BLaER1 treated with 17β-estradiol and CSF1 and Interleukin-3, amounts not matched to agents 10 nM and 100 nM (cell line): ENCODE results near the gene ADSL.

Source experiments
- H3K27ac ChIP-seq, 11 experiments: shearing (Covaris generic); formaldehyde crosslinking; 2 replicates each; pipeline ENCODE4 v1.8.1; 2022
- H3K27me3 ChIP-seq, 11 experiments: shearing (Covaris generic); formaldehyde crosslinking; 2 replicates each; pipeline ENCODE4 v1.8.1; 2022
- H3K36me3 ChIP-seq, 11 experiments: shearing (Covaris generic); formaldehyde crosslinking; 2 replicates each; pipeline ENCODE4 v1.8.1; 2022
- H3K4me1 ChIP-seq, 10 experiments: shearing (Covaris generic); formaldehyde crosslinking; 2 replicates each; pipeline ENCODE4 v1.8.1; 2022
- H3K4me2 ChIP-seq, 11 experiments: shearing (Covaris generic); formaldehyde crosslinking; 2 replicates each; pipeline ENCODE4 v1.8.1; 2022
- H3K4me3 ChIP-seq, 10 experiments: shearing (Covaris generic); formaldehyde crosslinking; 2 replicates each; pipeline ENCODE4 v1.8.1; 2022
- H3K9ac ChIP-seq, 11 experiments: shearing (Covaris generic); formaldehyde crosslinking; 2 replicates each; pipeline ENCODE4 v1.8.1; 2022
- H3K9me3 ChIP-seq, 11 experiments: shearing (Covaris generic); formaldehyde crosslinking; replicated peaks in 1 of 11; 2 replicates each; pipeline ENCODE4 v1.8.1; 2022
- H4K20me1 ChIP-seq, 11 experiments: shearing (Covaris generic); formaldehyde crosslinking; 2 replicates each; pipeline ENCODE4 v1.8.1; 2022
- Cebpa-rat ChIP-seq, 11 experiments: shearing (Covaris generic); IDR thresholded peaks; 2 replicates each; pipeline ENCODE4 v1.8.1; 2022

ADSL gene

GRCh38 chr22:40332319-40332781, 13.9 kb upstream of the ADSL start:
- peaks cover 44 to 62% (median 55%) of the 10 kb centered on the region in 10 experiments for H3K4me1 ChIP-seq
- H3K4me3 ChIP-seq, result no peak overlapping the region
- no peak overlapping the region for H3K27ac ChIP-seq
- H3K27me3 ChIP-seq, result no peaks in the 10 kb centered on the region
- H3K36me3 ChIP-seq, result peaks cover 0 to 29% (median 8%) of the 10 kb centered on the region in 11 experiments; a peak in 11 of 22 replicates
- H3K9ac ChIP-seq, result no peak overlapping the region
- H3K9me3 ChIP-seq, result no peaks in the 10 kb centered on the region
- peak overlapping the region in 3 of 11 experiments; percentile 2 to 35 (median 34); a peak in 1 of 22 replicates for H3K4me2 ChIP-seq
- peaks cover 0 to 19% (median 3%) of the 10 kb centered on the region in 11 experiments; a peak in 7 of 22 replicates for H4K20me1 ChIP-seq
- no peak for TF ChIP-seq Cebpa-rat (IDR thresholded peaks at IDR 0.05)

GRCh38 chr22:40334060-40334459, 12.2 kb upstream of the ADSL start:
- Histone ChIP-seq H3K9ac (no peak overlapping the region), H3K27me3 (no peaks in the 10 kb centered on the region), H3K9me3 (no peaks in the 10 kb centered on the region), H3K4me3 (no peak overlapping the region), H4K20me1 (peaks cover 0 to 19% (median 3%) of the 10 kb centered on the region in 11 experiments; a peak in 7 of 22 replicates), H3K4me1 (peaks cover 44 to 62% (median 50%) of the 10 kb centered on the region in 10 experiments), H3K4me2 (peak overlapping the region in 9 of 11 experiments; percentile 52 to 83 (median 62); a peak in 18 of 22 replicates), H3K36me3 (peaks cover 0 to 25% (median 8%) of the 10 kb centered on the region in 11 experiments; a peak in 11 of 22 replicates), H3K27ac (no peak overlapping the region)
- TF ChIP-seq Cebpa-rat (IDR thresholded peaks at IDR 0.05), result no peak

- Histone ChIP-seq H3K4me2 (peak overlapping the region; percentile 22 to 83 (median 62); a peak in 21 of 22 replicates), H3K9me3 (no peaks in the 10 kb centered on the region), H3K27me3 (no peaks in the 10 kb centered on the region), H3K9ac (no peak overlapping the region), H3K27ac (0 out of 22 replicates have a peak overlapping the region, but pooled peaks of 1 of the 11 experiments have one; percentile 58), H3K36me3 (peaks cover 0 to 17% (median 8%) of the 10 kb centered on the region in 11 experiments; a peak in 10 of 22 replicates), H3K4me3 (no peak overlapping the region), H3K4me1 (peaks cover 44 to 62% (median 50%) of the 10 kb centered on the region in 10 experiments), H4K20me1 (peaks cover 0 to 19% (median 3%) of the 10 kb centered on the region in 11 experiments; a peak in 7 of 22 replicates)
- no peak for TF ChIP-seq Cebpa-rat (IDR thresholded peaks at IDR 0.05)
These were observed 11.4 kb upstream of the ADSL start for GRCh38 chr22:40334899-40335298.

- no peak overlapping the region for H3K9ac ChIP-seq
- H4K20me1 ChIP-seq, result peaks cover 0 to 19% (median 3%) of the 10 kb centered on the region in 11 experiments; a peak in 7 of 22 replicates
- no peaks in the 10 kb centered on the region for H3K27me3 ChIP-seq
- H3K4me1 ChIP-seq, result peaks cover 42 to 61% (median 50%) of the 10 kb centered on the region in 10 experiments
- TF ChIP-seq Cebpa-rat (IDR thresholded peaks at IDR 0.05), result no peak
- H3K36me3 ChIP-seq, result peaks cover 0 to 15% (median 6%) of the 10 kb centered on the region in 11 experiments; a peak in 8 of 22 replicates
- peak overlapping the region in 2 of 11 experiments; percentile 58 to 70; a peak in 2 of 22 replicates for H3K27ac ChIP-seq
- peak overlapping the region; percentile 22 to 83 (median 64); a peak in 21 of 22 replicates for H3K4me2 ChIP-seq
- H3K9me3 ChIP-seq, result no peaks in the 10 kb centered on the region
- H3K4me3 ChIP-seq, result no peak overlapping the region
These were observed 10.9 kb upstream of the ADSL start for GRCh38 chr22:40335358-40335757.

GRCh38 chr22:40340044-40340443, 6.3 kb upstream of the ADSL start:
- Histone ChIP-seq H3K36me3 (peaks cover 0 to 11% (median 0%) of the 10 kb centered on the region in 11 experiments; a peak in 2 of 22 replicates), H3K9me3 (no peaks in the 10 kb centered on the region), H3K27ac (no peak overlapping the region), H4K20me1 (peaks cover 0 to 10% (median 0%) of the 10 kb centered on the region in 11 experiments; a peak in 3 of 22 replicates), H3K4me1 (peaks cover 36 to 53% (median 41%) of the 10 kb centered on the region in 10 experiments), H3K9ac (no peak overlapping the region), H3K4me3 (no peak overlapping the region), H3K27me3 (no peaks in the 10 kb centered on the region), H3K4me2 (no peak overlapping the region)
- TF ChIP-seq Cebpa-rat (IDR thresholded peaks at IDR 0.05), result no peak

GRCh38 chr22:40341604-40342003, 4.7 kb upstream of the ADSL start:
- Histone ChIP-seq H3K9ac (no peak overlapping the region), H3K4me1 (peaks cover 26 to 45% (median 33%) of the 10 kb centered on the region in 10 experiments), H3K9me3 (no peaks in the 10 kb centered on the region), H3K4me3 (no peak overlapping the region), H3K36me3 (peaks cover 0 to 11% (median 0%) of the 10 kb centered on the region in 11 experiments; a peak in 2 of 22 replicates), H4K20me1 (no peaks in the 10 kb centered on the region), H3K4me2 (peak overlapping the region in 6 of 11 experiments; percentile 5 to 41 (median 28); a peak in 9 of 22 replicates), H3K27me3 (no peaks in the 10 kb centered on the region), H3K27ac (no peak overlapping the region)
- no peak for TF ChIP-seq Cebpa-rat (IDR thresholded peaks at IDR 0.05)

- Histone ChIP-seq H3K9me3 (no peaks in the 10 kb centered on the region), H3K9ac (no peak overlapping the region), H3K4me1 (peaks cover 27 to 41% (median 30%) of the 10 kb centered on the region in 10 experiments), H3K27ac (no peak overlapping the region), H4K20me1 (peaks cover 0 to 6% (median 0%) of the 10 kb centered on the region in 11 experiments; a peak in 6 of 22 replicates), H3K36me3 (peaks cover 0 to 5% (median 0%) of the 10 kb centered on the region in 11 experiments; a peak in 2 of 22 replicates), H3K4me2 (peak overlapping the region in 2 of 11 experiments; percentile 42 to 57; a peak in 2 of 22 replicates), H3K4me3 (no peak overlapping the region), H3K27me3 (no peaks in the 10 kb centered on the region)
- TF ChIP-seq Cebpa-rat (IDR thresholded peaks at IDR 0.05), result no peak
These were observed 3.8 kb upstream of the ADSL start for GRCh38 chr22:40342521-40342920.

- Histone ChIP-seq H3K9ac (peak overlapping the region; percentile 80 to 91 (median 86)), H3K27ac (peak overlapping the region; percentile 68 to 92 (median 85); a peak in 21 of 22 replicates), H3K4me1 (peaks cover 36 to 56% (median 44%) of the 10 kb centered on the region in 10 experiments), H3K4me3 (peak overlapping the region; percentile 77 to 89 (median 82)), H3K27me3 (no peaks in the 10 kb centered on the region), H3K36me3 (peaks cover 16 to 21% (median 20%) of the 10 kb centered on the region in 11 experiments), H3K9me3 (no peaks in the 10 kb centered on the region), H3K4me2 (peak overlapping the region; percentile 87 to 95 (median 91)), H4K20me1 (peaks cover 9 to 32% (median 23%) of the 10 kb centered on the region in 11 experiments; a peak in 18 of 22 replicates)
- TF ChIP-seq Cebpa-rat (IDR thresholded peaks at IDR 0.05), result no peak
These were observed 1.0 kb upstream of the ADSL start for GRCh38 chr22:40345271-40345670.

GRCh38 chr22:40345815-40346184, 500 bp upstream of the ADSL start:
- H3K9me3 ChIP-seq, result no peaks in the 10 kb centered on the region
- no peak for TF ChIP-seq Cebpa-rat (IDR thresholded peaks at IDR 0.05)
- peak overlapping the region; percentile 68 to 92 (median 85) for H3K27ac ChIP-seq
- peak overlapping the region; percentile 77 to 89 (median 82) for H3K4me3 ChIP-seq
- H3K36me3 ChIP-seq, result peaks cover 21 to 26% (median 25%) of the 10 kb centered on the region in 11 experiments
- no peaks in the 10 kb centered on the region for H3K27me3 ChIP-seq
- H3K4me2 ChIP-seq, result peak overlapping the region; percentile 87 to 95 (median 91)
- peak overlapping the region; percentile 80 to 91 (median 86) for H3K9ac ChIP-seq
- H3K4me1 ChIP-seq, result peaks cover 36 to 56% (median 44%) of the 10 kb centered on the region in 10 experiments
- peaks cover 9 to 37% (median 27%) of the 10 kb centered on the region in 11 experiments; a peak in 18 of 22 replicates for H4K20me1 ChIP-seq
